HepG2 (cell line): ENCODE results near the gene HSPA1L. TPM values are rescaled to one million over a fixed set of nuclear protein-coding genes. Genes with fewer than 3 reads are reported as not detected.
A peak's percentile ranks its signal among the peaks of the same experiment; 100 is the strongest.

Source experiments
- ATAC-seq: fragments of 200-7000 bp; cut with Tn5 transposase; 3 replicates; pipeline ENCODE4 v1.9.1; 2020; ENCODE audit warnings: mild to moderate bottlenecking, moderate library complexity
- BruUV-seq: library from RNA; stranded (reverse); fragments of 400-500 nt; replicated peaks from 2 replicates; lab custom pipeline; 2021; lab: Mats Ljungman, UMichigan
- CTCF ChIA-PET: fragments of 300-600 bp; formaldehyde crosslinking; extraction: SDS; loops from one replicate; lab custom pipeline; 2021; ENCODE audit warnings: low total read pairs, inconsistent platforms, low intra/inter-chr PET ratio; lab: Yijun Ruan, JAX
- POLR2A ChIA-PET: fragments of 350-600 bp; sonication (Branson Sonifier 250); formaldehyde crosslinking; loops from one replicate; lab custom pipeline; 2020; ENCODE audit warnings: antibody characterized with exemption, inconsistent platforms; lab: Yijun Ruan, JAX
- DNase-seq: peaks from one replicate; pipeline ENCODE4 v3.0.0-alpha.2; 2015; ENCODE audit warnings: low spot score
- FAIRE-seq: peaks from 3 replicates; lab custom pipeline; 2011; peaks lifted over from hg19 to GRCh38; lab: Jason Lieb, UNC
- H2AFZ ChIP-seq: one replicate; pipeline ENCODE4 v1.6.1; 2011; ENCODE audit warnings: low read length, inconsistent platforms
- H3K27ac ChIP-seq: fragments of 300-600 bp; 3 replicates; pipeline ENCODE4 v1.8.0; 2011; ENCODE audit warnings: mixed run types, mild to moderate bottlenecking, mixed read lengths, low read length, inconsistent platforms; ENCODE audit not compliant: insufficient read depth; ENCODE audit errors: extremely low read length
- H3K27me3 ChIP-seq, 2 experiments: fragments of 200-600 bp in 1 of 2; 2 replicates in 1 of 2; 3 replicates in 1 of 2; pipeline versions ENCODE4 v1.6.0 to v1.8.0; 2011; ENCODE audit warnings: low read length in 2 of 2, mild to moderate bottlenecking in 2 of 2, moderate library complexity in 2 of 2, inconsistent platforms in 1 of 2; ENCODE audit not compliant: insufficient read depth in 2 of 2, control insufficient read depth in 1 of 2
- H3K36me3 ChIP-seq, 2 experiments: fragments of 200-600 bp in 1 of 2; replicated peaks in 1 of 2; 2 replicates in 1 of 2; 3 replicates in 1 of 2; pipeline versions ENCODE4 v1.5.1 to v1.8.0; 2011; ENCODE audit warnings: low read length in 2 of 2, inconsistent platforms in 1 of 2; ENCODE audit not compliant: insufficient read depth in 2 of 2, control insufficient read depth in 1 of 2
- H3K4me1 ChIP-seq: 2 replicates; pipeline ENCODE4 v1.5.1; 2012; ENCODE audit warnings: low read length, inconsistent platforms; ENCODE audit not compliant: insufficient read depth
- H3K4me2 ChIP-seq: 2 replicates; pipeline ENCODE4 v1.6.0; 2011; ENCODE audit warnings: low read depth, low read length, inconsistent platforms
- H3K4me3 ChIP-seq, 3 experiments: fragments of 200-600 bp in 1 of 3; sonication (generic), shearing (Covaris generic) in 1 of 3; replicated peaks in 1 of 3; 2 replicates each; pipeline ENCODE4 v1.5.1; 2011 to 2016; ENCODE audit warnings: low read length in 3 of 3, inconsistent platforms in 2 of 3, low read depth in 2 of 3, mild to moderate bottlenecking in 2 of 3, control low read depth in 1 of 3, mixed read lengths in 1 of 3; ENCODE audit not compliant: insufficient read depth in 1 of 3
- H3K79me2 ChIP-seq: one replicate; pipeline ENCODE4 v1.6.1; 2011; ENCODE audit warnings: low read length, inconsistent platforms; ENCODE audit not compliant: insufficient read depth
- H3K9ac ChIP-seq: 2 replicates; pipeline ENCODE4 v1.6.0; 2011; ENCODE audit warnings: mild to moderate bottlenecking, low read depth, low read length, inconsistent platforms; ENCODE audit not compliant: insufficient read depth
- H3K9me3 ChIP-seq: 2 replicates; pipeline ENCODE4 v1.5.1; 2012; ENCODE audit warnings: mild to moderate bottlenecking, low read length
- H4K20me1 ChIP-seq: 2 replicates; pipeline ENCODE4 v1.6.0; 2011; ENCODE audit warnings: inconsistent platforms, mild to moderate bottlenecking, low read length, moderate library complexity; ENCODE audit not compliant: insufficient read depth
- AGO1 ChIP-seq: fragments of 200-400 bp; formaldehyde crosslinking; IDR thresholded peaks from 2 replicates; pipeline ENCODE4 v1.6.1; 2017; ENCODE audit warnings: mild to moderate bottlenecking, low read depth, low read length, moderate library complexity; ENCODE audit not compliant: poor library complexity, severe bottlenecking
- ETV5 ChIP-seq: IDR thresholded peaks from 2 replicates; pipeline ENCODE4 v1.6.1; 2018; ENCODE audit warnings: missing biosample characterization, missing genetic modification reagents, inconsistent platforms, borderline replicate concordance
- HNRNPL ChIP-seq: fragments of 200-400 bp; formaldehyde crosslinking; IDR thresholded peaks from 2 replicates; pipeline ENCODE4 v1.6.1; 2017; ENCODE audit warnings: mild to moderate bottlenecking, low read depth, low read length
- HOXA3 ChIP-seq: sonication (generic); formaldehyde crosslinking; IDR thresholded peaks from 2 replicates; pipeline ENCODE4 v1.5.0; 2020; ENCODE audit warnings: missing genetic modification reagents
- HOXA9 ChIP-seq: sonication (generic); formaldehyde crosslinking; IDR thresholded peaks from 2 replicates; pipeline ENCODE4 v1.8.1; 2022; ENCODE audit warnings: missing genetic modification reagents, mild to moderate bottlenecking, moderate library complexity, borderline replicate concordance
- MTA3 ChIP-seq: sonication (generic); formaldehyde crosslinking; IDR thresholded peaks from 2 replicates; pipeline ENCODE4 v1.4.0; 2020; ENCODE audit warnings: missing genetic modification reagents
- NR2F2 ChIP-seq: IDR thresholded peaks from 2 replicates; pipeline ENCODE4 v1.6.1; 2012; ENCODE audit warnings: low read depth, inconsistent platforms, borderline replicate concordance
- PAX8 ChIP-seq: sonication (generic); formaldehyde crosslinking; IDR thresholded peaks from 2 replicates; pipeline ENCODE4 v1.8.0; 2022; ENCODE audit warnings: mild to moderate bottlenecking, missing genetic modification reagents, borderline replicate concordance
- STAG1 ChIP-seq: sonication (generic); formaldehyde crosslinking; IDR thresholded peaks from 2 replicates; pipeline ENCODE4 v1.4.0; 2020; ENCODE audit warnings: missing genetic modification reagents
- TBP ChIP-seq: sonication (generic); formaldehyde crosslinking; IDR thresholded peaks from 2 replicates; pipeline ENCODE4 v1.5.0; 2020; ENCODE audit warnings: missing genetic modification reagents
- ZNF263 ChIP-seq: sonication (generic); formaldehyde crosslinking; IDR thresholded peaks from 2 replicates; pipeline ENCODE4 v1.4.0; 2020; ENCODE audit warnings: missing genetic modification reagents
- ZNF282 ChIP-seq: fragments of 450-650 bp; IDR thresholded peaks from 2 replicates; pipeline ENCODE4 v1.6.1; 2018; ENCODE audit not compliant: partially characterized antibody
- ZNF367 ChIP-seq: sonication (generic); formaldehyde crosslinking; IDR thresholded peaks from 2 replicates; pipeline ENCODE4 v1.4.0; 2020; ENCODE audit warnings: missing genetic modification reagents, borderline replicate concordance
- ZNF83 ChIP-seq: sonication (generic); formaldehyde crosslinking; IDR thresholded peaks from 2 replicates; pipeline ENCODE4 v1.4.0; 2020; ENCODE audit warnings: missing genetic modification reagents, mild to moderate bottlenecking, borderline replicate concordance
- WGBS: methylation state at CpG from one replicate; pipeline ENCODE4 v1.1.6; 2017; ENCODE audit warnings: low lambda C conversion rate; 5-methylcytosine and 5-hydroxymethylcytosine counted together
- in situ Hi-C: cut with HindIII; loops from 2 replicates; pipeline ENCODE4 v1.10.0; 2017; ENCODE audit warnings: low pct_unique_long_range_greater_than_20kb; ENCODE audit not compliant: extremely low pct_ligation_motif_present
- intact Hi-C: fragments of 100-400 bp; cut with micrococcal nuclease; formaldehyde crosslinking; loops from one replicate; pipeline ENCODE4 v1.10.0; 2022; ENCODE audit not compliant: unreplicated experiment
- polyA plus RNA-seq, 8 experiments: library from polyadenylated mRNA; depleted of rRNA in 3 of 8; stranded (reverse) in 7 of 8; unstranded in 1 of 8; fragments of >200 nt; fragmentation: Illumina TruSeq in 4 of 8; extraction: Trizol in 4 of 8; gene quantifications; 2 replicates each; pipeline versions ENCODE4 v1.2.1 to v1.2.3, GENCODE V29; 2011 to 2016; ENCODE audit warnings: low read depth in 4 of 8, missing spikeins in 1 of 8, mixed read lengths in 1 of 8; ENCODE audit not compliant: insufficient read depth in 1 of 8
- total RNA-seq, 5 experiments: library from RNA; depleted of rRNA; stranded (reverse); fragments of >200 nt; fragmentation: Illumina TruSeq; extraction: Trizol; gene quantifications; 2 replicates each; pipeline ENCODE4 v1.2.3, GENCODE V29; 2016; ENCODE audit warnings: low read depth in 1 of 5
- TF ChIP-seq, protein P1 (sequence below): sonication (generic); IDR thresholded peaks from 2 replicates; pipeline ENCODE4 v1.6.1; 2016; ENCODE audit warnings: low read depth, borderline replicate concordance
- TF ChIP-seq, protein P2 (sequence below): sonication (generic); formaldehyde crosslinking; IDR thresholded peaks from 2 replicates; pipeline ENCODE4 v1.8.0; 2022; ENCODE audit warnings: mild to moderate bottlenecking, missing genetic modification reagents
- TF ChIP-seq, protein P3 (sequence below), 2 experiments: sonication (generic) in 1 of 2; formaldehyde crosslinking in 1 of 2; IDR thresholded peaks; 2 replicates each; pipeline versions ENCODE4 v1.4.0 to v1.6.1; 2018 to 2020; ENCODE audit warnings: missing genetic modification reagents in 2 of 2, borderline replicate concordance in 1 of 2, low read depth in 1 of 2, mild to moderate bottlenecking in 1 of 2, missing biosample characterization in 1 of 2
- TF ChIP-seq, protein P4 (sequence below): fragments of 450-650 bp; IDR thresholded peaks from 2 replicates; pipeline ENCODE4 v1.6.1; 2017; ENCODE audit warnings: mild to moderate bottlenecking

HSPA1L gene
- total and polyA plus RNA-seq, 2 of the 13 experiments (the other 11 are each of a cell fraction or from before 2014, with no cell fraction given) = 0.55 to 1.0 TPM

DNA sequence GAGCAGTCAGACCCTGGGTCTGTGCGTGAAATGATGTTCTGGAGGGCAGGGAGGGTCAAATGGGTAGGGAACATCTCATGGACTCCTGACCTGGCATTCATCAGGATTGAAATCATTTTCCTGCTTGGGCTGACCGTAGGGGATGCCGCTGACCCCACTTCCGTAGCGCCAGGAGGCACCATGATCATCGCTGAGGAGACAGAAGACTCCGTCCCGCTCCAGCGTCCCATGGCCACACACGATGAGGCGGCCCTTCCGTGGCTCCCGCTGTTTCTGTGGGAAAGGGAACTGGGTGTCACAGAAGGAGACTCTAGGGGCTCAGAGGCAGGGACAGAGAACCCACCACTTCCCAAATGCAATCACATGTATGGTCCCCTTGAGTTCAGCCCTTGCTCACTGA lies 45.3 kb upstream of the HSPA1L start:
- H2AFZ ChIP-seq = no peak overlapping the region
- no peak for FAIRE-seq
- H3K79me2 ChIP-seq = peaks cover 35% of the 10 kb centered on the region
- 98% methylated on average over 13 of the region's 13 CpGs for WGBS
- ChIA-PET POLR2A (interaction anchor here (1.3 to 1.9 kb wide), 4 partner anchors 16 to 112 kb away, joined by 4 read pairs; partner anchors contain the start of gene DXO), CTCF (no interaction called here)
- no peak for DNase-seq
- no peaks in the 10 kb centered on the region; a peak in 1 of 5 replicates for H3K27me3 ChIP-seq
- ATAC-seq = no peak
- H3K4me3 ChIP-seq = no peak overlapping the region
- H3K9me3 ChIP-seq = no peaks in the 10 kb centered on the region
- peaks cover 49% of the 10 kb centered on the region for H3K4me1 ChIP-seq
- BruUV-seq = no TSS peak
- H3K9ac ChIP-seq = no peak overlapping the region
- in situ Hi-C loops (no loop called here), intact Hi-C loops (no loop called here)
- no peak overlapping the region for H3K27ac ChIP-seq
- no peak overlapping the region for H3K4me2 ChIP-seq
- peaks cover 8 to 33% of the 10 kb centered on the region in 2 experiments; a peak in 4 of 5 replicates for H3K36me3 ChIP-seq
- no peaks in the 10 kb centered on the region for H4K20me1 ChIP-seq
- TF ChIP-seq AGO1 (peak; percentile 93), HOXA9 (CRISPR knock-in tag) (no peak), TBP (CRISPR knock-in tag) (no peak), ZNF282 (no peak), ZNF263 (CRISPR knock-in tag) (no peak), STAG1 (no peak), ZNF367 (CRISPR knock-in tag) (no peak), PAX8 (CRISPR knock-in tag) (no peak), NR2F2 (no peak), HNRNPL (no peak), MTA3 (CRISPR knock-in tag) (no peak), ZNF83 (no peak), HOXA3 (no peak), ETV5 (CRISPR knock-in tag) (no peak)
- TF ChIP-seq, protein P1, sequence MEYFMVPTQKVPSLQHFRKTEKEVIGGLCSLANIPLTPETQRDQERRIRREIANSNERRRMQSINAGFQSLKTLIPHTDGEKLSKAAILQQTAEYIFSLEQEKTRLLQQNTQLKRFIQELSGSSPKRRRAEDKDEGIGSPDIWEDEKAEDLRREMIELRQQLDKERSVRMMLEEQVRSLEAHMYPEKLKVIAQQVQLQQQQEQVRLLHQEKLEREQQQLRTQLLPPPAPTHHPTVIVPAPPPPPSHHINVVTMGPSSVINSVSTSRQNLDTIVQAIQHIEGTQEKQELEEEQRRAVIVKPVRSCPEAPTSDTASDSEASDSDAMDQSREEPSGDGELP = no peak
- TF ChIP-seq, protein P2, sequence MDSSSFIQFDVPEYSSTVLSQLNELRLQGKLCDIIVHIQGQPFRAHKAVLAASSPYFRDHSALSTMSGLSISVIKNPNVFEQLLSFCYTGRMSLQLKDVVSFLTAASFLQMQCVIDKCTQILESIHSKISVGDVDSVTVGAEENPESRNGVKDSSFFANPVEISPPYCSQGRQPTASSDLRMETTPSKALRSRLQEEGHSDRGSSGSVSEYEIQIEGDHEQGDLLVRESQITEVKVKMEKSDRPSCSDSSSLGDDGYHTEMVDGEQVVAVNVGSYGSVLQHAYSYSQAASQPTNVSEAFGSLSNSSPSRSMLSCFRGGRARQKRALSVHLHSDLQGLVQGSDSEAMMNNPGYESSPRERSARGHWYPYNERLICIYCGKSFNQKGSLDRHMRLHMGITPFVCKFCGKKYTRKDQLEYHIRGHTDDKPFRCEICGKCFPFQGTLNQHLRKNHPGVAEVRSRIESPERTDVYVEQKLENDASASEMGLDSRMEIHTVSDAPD (CRISPR knock-in tag) = no peak
- TF ChIP-seq, protein P3, sequence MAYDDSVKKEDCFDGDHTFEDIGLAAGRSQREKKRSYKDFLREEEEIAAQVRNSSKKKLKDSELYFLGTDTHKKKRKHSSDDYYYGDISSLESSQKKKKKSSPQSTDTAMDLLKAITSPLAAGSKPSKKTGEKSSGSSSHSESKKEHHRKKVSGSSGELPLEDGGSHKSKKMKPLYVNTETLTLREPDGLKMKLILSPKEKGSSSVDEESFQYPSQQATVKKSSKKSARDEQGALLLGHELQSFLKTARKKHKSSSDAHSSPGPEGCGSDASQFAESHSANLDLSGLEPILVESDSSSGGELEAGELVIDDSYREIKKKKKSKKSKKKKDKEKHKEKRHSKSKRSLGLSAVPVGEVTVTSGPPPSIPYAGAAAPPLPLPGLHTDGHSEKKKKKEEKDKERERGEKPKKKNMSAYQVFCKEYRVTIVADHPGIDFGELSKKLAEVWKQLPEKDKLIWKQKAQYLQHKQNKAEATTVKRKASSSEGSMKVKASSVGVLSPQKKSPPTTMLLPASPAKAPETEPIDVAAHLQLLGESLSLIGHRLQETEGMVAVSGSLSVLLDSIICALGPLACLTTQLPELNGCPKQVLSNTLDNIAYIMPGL (CRISPR knock-in tag; IDR thresholded peaks at IDR 0.05; ENCODE audit: borderline replicate concordance in 1 of 2, low read depth in 1 of 2) = 0 out of 4 replicates have a peak, but pooled peaks of 1 of the 2 experiments have one; percentile 11
- TF ChIP-seq, protein P4, sequence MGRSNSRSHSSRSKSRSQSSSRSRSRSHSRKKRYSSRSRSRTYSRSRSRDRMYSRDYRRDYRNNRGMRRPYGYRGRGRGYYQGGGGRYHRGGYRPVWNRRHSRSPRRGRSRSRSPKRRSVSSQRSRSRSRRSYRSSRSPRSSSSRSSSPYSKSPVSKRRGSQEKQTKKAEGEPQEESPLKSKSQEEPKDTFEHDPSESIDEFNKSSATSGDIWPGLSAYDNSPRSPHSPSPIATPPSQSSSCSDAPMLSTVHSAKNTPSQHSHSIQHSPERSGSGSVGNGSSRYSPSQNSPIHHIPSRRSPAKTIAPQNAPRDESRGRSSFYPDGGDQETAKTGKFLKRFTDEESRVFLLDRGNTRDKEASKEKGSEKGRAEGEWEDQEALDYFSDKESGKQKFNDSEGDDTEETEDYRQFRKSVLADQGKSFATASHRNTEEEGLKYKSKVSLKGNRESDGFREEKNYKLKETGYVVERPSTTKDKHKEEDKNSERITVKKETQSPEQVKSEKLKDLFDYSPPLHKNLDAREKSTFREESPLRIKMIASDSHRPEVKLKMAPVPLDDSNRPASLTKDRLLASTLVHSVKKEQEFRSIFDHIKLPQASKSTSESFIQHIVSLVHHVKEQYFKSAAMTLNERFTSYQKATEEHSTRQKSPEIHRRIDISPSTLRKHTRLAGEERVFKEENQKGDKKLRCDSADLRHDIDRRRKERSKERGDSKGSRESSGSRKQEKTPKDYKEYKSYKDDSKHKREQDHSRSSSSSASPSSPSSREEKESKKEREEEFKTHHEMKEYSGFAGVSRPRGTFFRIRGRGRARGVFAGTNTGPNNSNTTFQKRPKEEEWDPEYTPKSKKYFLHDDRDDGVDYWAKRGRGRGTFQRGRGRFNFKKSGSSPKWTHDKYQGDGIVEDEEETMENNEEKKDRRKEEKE = no peak
